ENCODE data around the gene PDIA6.

Gene PDIA6

DNA sequence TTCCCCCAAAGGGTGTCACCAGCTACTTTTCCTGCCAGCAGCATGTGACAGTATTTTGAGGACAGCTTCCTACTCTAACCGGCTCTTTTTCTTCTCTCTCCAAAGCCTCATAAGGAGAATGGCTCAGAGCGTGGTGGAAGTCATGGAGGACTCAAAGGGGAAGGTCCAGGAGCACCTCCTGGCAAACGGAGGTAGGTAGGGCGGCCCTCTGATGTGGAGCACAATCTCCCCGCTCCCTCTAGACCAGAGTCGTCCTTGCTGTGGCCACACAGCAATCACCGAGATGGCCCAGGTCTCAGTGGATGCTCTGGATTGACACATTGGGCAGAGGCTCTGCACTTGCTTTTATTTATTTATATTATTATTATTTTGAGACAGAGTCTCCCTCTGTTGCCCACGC is 58.7 kb downstream of the PDIA6 start:
- ATAC-seq: no peak
- no peak for TF ChIP-seq CSRNP3 (CRISPR knock-in tag; IDR thresholded peaks at IDR 0.05)
- TF ChIP-seq ZFP30 (CRISPR knock-in tag; IDR thresholded peaks at IDR 0.05): no peak

DNA sequence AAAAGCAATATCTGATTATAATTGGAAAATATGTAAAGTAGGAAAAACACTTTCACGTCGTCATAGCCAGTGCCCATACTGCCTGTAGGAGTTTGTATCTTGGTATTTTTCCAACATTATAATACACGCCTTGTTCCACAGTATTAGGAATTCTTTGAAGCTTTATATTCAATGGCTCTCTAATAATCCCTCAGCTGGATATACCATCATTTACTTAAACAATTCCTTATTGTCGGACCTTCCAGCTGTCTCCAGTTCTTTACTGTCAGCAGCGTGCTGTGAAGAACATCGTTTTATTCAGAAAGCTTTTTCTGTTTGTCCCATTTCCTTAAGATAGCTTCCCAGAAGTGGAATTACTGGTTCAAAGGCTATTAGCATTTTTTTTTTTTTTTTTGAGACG is 59.4 kb downstream of the PDIA6 start:
- TF ChIP-seq ESRRG (CRISPR knock-in tag; IDR thresholded peaks at IDR 0.05) (no peak), ZFP30 (CRISPR knock-in tag; IDR thresholded peaks at IDR 0.05) (no peak), ZNF70 (CRISPR knock-in tag; IDR thresholded peaks at IDR 0.05) (no peak), PATZ1 (CRISPR knock-in tag; IDR thresholded peaks at IDR 0.05; ENCODE audit: borderline replicate concordance) (no peak), TCF4 (CRISPR knock-in tag; IDR thresholded peaks at IDR 0.05; ENCODE audit: borderline replicate concordance) (no peak), BACH2 (CRISPR knock-in tag; IDR thresholded peaks at IDR 0.05; ENCODE audit: borderline replicate concordance) (no peak), CSRNP3 (CRISPR knock-in tag; IDR thresholded peaks at IDR 0.05) (no peak), TOX (CRISPR knock-in tag; IDR thresholded peaks at IDR 0.05; ENCODE audit: borderline replicate concordance) (no peak)
- TF ChIP-seq, protein P1, sequence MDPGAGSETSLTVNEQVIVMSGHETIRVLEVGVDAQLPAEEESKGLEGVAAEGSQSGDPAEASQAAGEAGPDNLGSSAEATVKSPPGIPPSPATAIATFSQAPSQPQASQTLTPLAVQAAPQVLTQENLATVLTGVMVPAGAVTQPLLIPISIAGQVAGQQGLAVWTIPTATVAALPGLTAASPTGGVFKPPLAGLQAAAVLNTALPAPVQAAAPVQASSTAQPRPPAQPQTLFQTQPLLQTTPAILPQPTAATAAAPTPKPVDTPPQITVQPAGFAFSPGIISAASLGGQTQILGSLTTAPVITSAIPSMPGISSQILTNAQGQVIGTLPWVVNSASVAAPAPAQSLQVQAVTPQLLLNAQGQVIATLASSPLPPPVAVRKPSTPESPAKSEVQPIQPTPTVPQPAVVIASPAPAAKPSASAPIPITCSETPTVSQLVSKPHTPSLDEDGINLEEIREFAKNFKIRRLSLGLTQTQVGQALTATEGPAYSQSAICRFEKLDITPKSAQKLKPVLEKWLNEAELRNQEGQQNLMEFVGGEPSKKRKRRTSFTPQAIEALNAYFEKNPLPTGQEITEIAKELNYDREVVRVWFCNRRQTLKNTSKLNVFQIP (CRISPR knock-in tag; IDR thresholded peaks at IDR 0.05; ENCODE audit: borderline replicate concordance, low read depth): no peak
- TF ChIP-seq, protein P2, sequence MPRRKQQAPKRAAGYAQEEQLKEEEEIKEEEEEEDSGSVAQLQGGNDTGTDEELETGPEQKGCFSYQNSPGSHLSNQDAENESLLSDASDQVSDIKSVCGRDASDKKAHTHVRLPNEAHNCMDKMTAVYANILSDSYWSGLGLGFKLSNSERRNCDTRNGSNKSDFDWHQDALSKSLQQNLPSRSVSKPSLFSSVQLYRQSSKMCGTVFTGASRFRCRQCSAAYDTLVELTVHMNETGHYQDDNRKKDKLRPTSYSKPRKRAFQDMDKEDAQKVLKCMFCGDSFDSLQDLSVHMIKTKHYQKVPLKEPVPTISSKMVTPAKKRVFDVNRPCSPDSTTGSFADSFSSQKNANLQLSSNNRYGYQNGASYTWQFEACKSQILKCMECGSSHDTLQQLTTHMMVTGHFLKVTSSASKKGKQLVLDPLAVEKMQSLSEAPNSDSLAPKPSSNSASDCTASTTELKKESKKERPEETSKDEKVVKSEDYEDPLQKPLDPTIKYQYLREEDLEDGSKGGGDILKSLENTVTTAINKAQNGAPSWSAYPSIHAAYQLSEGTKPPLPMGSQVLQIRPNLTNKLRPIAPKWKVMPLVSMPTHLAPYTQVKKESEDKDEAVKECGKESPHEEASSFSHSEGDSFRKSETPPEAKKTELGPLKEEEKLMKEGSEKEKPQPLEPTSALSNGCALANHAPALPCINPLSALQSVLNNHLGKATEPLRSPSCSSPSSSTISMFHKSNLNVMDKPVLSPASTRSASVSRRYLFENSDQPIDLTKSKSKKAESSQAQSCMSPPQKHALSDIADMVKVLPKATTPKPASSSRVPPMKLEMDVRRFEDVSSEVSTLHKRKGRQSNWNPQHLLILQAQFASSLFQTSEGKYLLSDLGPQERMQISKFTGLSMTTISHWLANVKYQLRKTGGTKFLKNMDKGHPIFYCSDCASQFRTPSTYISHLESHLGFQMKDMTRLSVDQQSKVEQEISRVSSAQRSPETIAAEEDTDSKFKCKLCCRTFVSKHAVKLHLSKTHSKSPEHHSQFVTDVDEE (CRISPR knock-in tag; IDR thresholded peaks at IDR 0.05): no peak

DNA sequence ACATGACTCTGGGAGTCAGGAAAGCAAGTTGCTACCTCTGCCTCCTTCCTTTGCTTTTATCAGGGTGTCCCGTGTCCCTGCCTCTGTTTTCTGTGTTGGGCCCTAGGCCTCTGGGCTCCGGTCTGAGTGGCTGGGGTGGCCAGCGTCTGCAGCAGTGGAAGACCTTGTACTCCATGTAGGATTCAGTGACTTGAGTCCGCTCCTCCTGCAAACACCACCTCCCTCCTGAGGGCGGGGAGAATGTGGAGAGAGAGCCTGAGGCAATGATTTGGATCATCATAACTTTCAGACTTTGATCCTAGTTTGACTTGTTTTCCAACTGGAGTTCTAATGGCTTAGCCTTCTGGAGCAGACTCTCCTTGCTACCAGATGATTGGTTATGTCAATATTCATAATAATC is 60.3 kb downstream of the PDIA6 start:
- ATAC-seq: no peak

More for the DNA sequence above, 59.4 kb downstream of the PDIA6 start:
- ATAC-seq: no peak

GRCh38 chr2:10750610-10751009 is 62.0 kb downstream of the PDIA6 start:
- TF ChIP-seq ZFP3 (CRISPR knock-in tag; IDR thresholded peaks at IDR 0.05) (no peak), ARNTL (CRISPR knock-in tag; IDR thresholded peaks at IDR 0.05; ENCODE audit: borderline replicate concordance, low read depth) (no peak), TCF4 (CRISPR knock-in tag; IDR thresholded peaks at IDR 0.05; ENCODE audit: borderline replicate concordance) (no peak), SNAI2 (CRISPR knock-in tag; IDR thresholded peaks at IDR 0.05) (no peak), RARB (CRISPR knock-in tag; IDR thresholded peaks at IDR 0.05) (no peak), OSR1 (CRISPR knock-in tag; IDR thresholded peaks at IDR 0.05) (no peak), PATZ1 (CRISPR knock-in tag; IDR thresholded peaks at IDR 0.05; ENCODE audit: borderline replicate concordance) (no peak), BACH2 (CRISPR knock-in tag; IDR thresholded peaks at IDR 0.05; ENCODE audit: borderline replicate concordance) (no peak)
- no peak for ATAC-seq

More for the DNA sequence above, 60.3 kb downstream of the PDIA6 start:
- TF ChIP-seq ZFP3 (CRISPR knock-in tag; IDR thresholded peaks at IDR 0.05) (no peak), SNAI2 (CRISPR knock-in tag; IDR thresholded peaks at IDR 0.05) (no peak)

Data from SK-N-SH treated with all-trans-retinoic acid at 6 μM for 48 hours (cell line).